GM12878 (cell line): ENCODE data around the gene RGS6. TPM values are rescaled to one million over a fixed set of nuclear protein-coding genes. Genes with fewer than 3 reads are reported as not detected.

ENCODE experiments used
- ATAC-seq: fragments of 200-7000 bp; cut with Tn5 transposase; 3 replicates; pipeline ENCODE4 v1.9.1; 2020; ENCODE audit warnings: mild to moderate bottlenecking, moderate library complexity
- BruUV-seq: library from RNA; stranded (reverse); fragments of 400-500 nt; replicated peaks from 2 replicates; lab custom pipeline; 2021; lab: Mats Ljungman, UMichigan
- CTCF ChIA-PET: fragments of 300-600 bp; sonication (Branson Sonifier 250); formaldehyde crosslinking; extraction: SDS; loops from one replicate; lab custom pipeline; 2021; ENCODE audit warnings: inconsistent platforms; lab: Yijun Ruan, JAX
- POLR2A ChIA-PET: fragments of 350-600 bp; formaldehyde crosslinking; extraction: SDS; loops from one replicate; lab custom pipeline; 2021; ENCODE audit warnings: inconsistent platforms; lab: Charles Lee
- RAD21 ChIA-PET: fragments of 300-600 bp; sonication (Branson Sonifier 250); formaldehyde crosslinking; loops from one replicate; lab custom pipeline; 2023; ENCODE audit warnings: antibody characterized with exemption; ENCODE audit not compliant: unreplicated experiment; lab: Charles Lee
- SMC1A ChIA-PET: fragments of 300-600 bp; sonication (Branson Sonifier 250); formaldehyde crosslinking; loops from one replicate; lab custom pipeline; 2023; ENCODE audit not compliant: unreplicated experiment, uncharacterized antibody; lab: Charles Lee
- DNase-seq: peaks from one replicate; pipeline ENCODE4 v3.0.0-alpha.2; 2011; ENCODE audit warnings: low read depth, low spot score
- FAIRE-seq: peaks from 3 replicates; lab custom pipeline; 2011; peaks lifted over from hg19 to GRCh38; lab: Jason Lieb, UNC
- H2AFZ ChIP-seq: 2 replicates; pipeline ENCODE4 v1.6.0; 2011; ENCODE audit warnings: low read depth, low read length, control low read depth; ENCODE audit not compliant: control insufficient read depth
- H3K27ac ChIP-seq: 2 replicates; pipeline ENCODE4 v1.5.1; 2011; ENCODE audit warnings: control low read depth; ENCODE audit not compliant: control insufficient read depth, insufficient read depth
- H3K27me3 ChIP-seq, 2 experiments: replicated peaks in 1 of 2; 2 replicates each; pipeline versions ENCODE4 v1.6.0 to v1.6.1; 2011; ENCODE audit warnings: low read length in 1 of 2; ENCODE audit not compliant: control insufficient read depth in 2 of 2, insufficient read depth in 2 of 2
- H3K36me3 ChIP-seq, 2 experiments: 2 replicates each; pipeline ENCODE4 v1.5.1; 2011; ENCODE audit warnings: low read length in 1 of 2; ENCODE audit not compliant: control insufficient read depth in 2 of 2, insufficient read depth in 2 of 2
- H3K4me1 ChIP-seq: 2 replicates; pipeline ENCODE4 v1.6.1; 2011; ENCODE audit warnings: mild to moderate bottlenecking, low read length, moderate library complexity, mixed read lengths; ENCODE audit not compliant: control insufficient read depth, insufficient read depth
- H3K4me2 ChIP-seq: 2 replicates; pipeline ENCODE4 v1.6.0; 2011; ENCODE audit warnings: control low read depth; ENCODE audit not compliant: control insufficient read depth, insufficient read depth
- H3K4me3 ChIP-seq: fragments of 200-600 bp; sonication (generic); 2 replicates; pipeline ENCODE4 v1.5.1; 2016
- H3K79me2 ChIP-seq: 2 replicates; pipeline ENCODE4 v1.6.0; 2011; ENCODE audit warnings: low read length; ENCODE audit not compliant: control insufficient read depth, insufficient read depth
- H3K9ac ChIP-seq: 2 replicates; pipeline ENCODE4 v1.8.0; 2011; ENCODE audit warnings: low read length, control low read depth, mixed read lengths; ENCODE audit not compliant: control insufficient read depth, insufficient read depth
- H3K9me3 ChIP-seq: replicated peaks from 3 replicates; pipeline ENCODE4 v1.5.1; 2011; ENCODE audit warnings: mild to moderate bottlenecking, low read length; ENCODE audit not compliant: control insufficient read depth, insufficient read depth
- H4K20me1 ChIP-seq: 2 replicates; pipeline ENCODE4 v1.6.0; 2011; ENCODE audit not compliant: control insufficient read depth, insufficient read depth
- ATF2 ChIP-seq: IDR thresholded peaks from 2 replicates; pipeline ENCODE4 v1.6.1; 2012; ENCODE audit warnings: low read length, inconsistent platforms
- DPF2 ChIP-seq: fragments of 450-650 bp; IDR thresholded peaks from 2 replicates; pipeline ENCODE4 v1.6.1; 2017; ENCODE audit warnings: mild to moderate bottlenecking
- FOS ChIP-seq: IDR thresholded peaks from 3 replicates; pipeline ENCODE4 v1.6.1; 2011; ENCODE audit warnings: borderline replicate concordance; ENCODE audit not compliant: insufficient read length; ENCODE audit errors: extremely low read depth
- HDAC2 ChIP-seq: fragments of 200-600 bp; sonication (generic); IDR thresholded peaks from 2 replicates; pipeline ENCODE4 v1.6.1; 2017
- NRF1 ChIP-seq: conservative IDR thresholded peaks from 2 replicates; pipeline ENCODE4 v1.6.1; 2011; ENCODE audit warnings: mild to moderate bottlenecking, low read depth, low read length, improper control_type of control experiment
- SKIL ChIP-seq: fragments of 450-650 bp; IDR thresholded peaks from 2 replicates; pipeline ENCODE4 v1.6.1; 2017; ENCODE audit warnings: mild to moderate bottlenecking, low read depth, inconsistent platforms; ENCODE audit not compliant: poor library complexity, severe bottlenecking
- ZNF24 ChIP-seq: fragments of 450-650 bp; IDR thresholded peaks from 2 replicates; pipeline ENCODE4 v1.6.1; 2017; ENCODE audit warnings: antibody characterized with exemption, mild to moderate bottlenecking
- ZNF622 ChIP-seq: fragments of 450-650 bp; IDR thresholded peaks from 2 replicates; pipeline ENCODE4 v1.6.1; 2017; ENCODE audit warnings: mild to moderate bottlenecking, inconsistent platforms
- WGBS: methylation state at CpG from one replicate; pipeline ENCODE4 v1.1.6; 2016; ENCODE audit warnings: low lambda C conversion rate; ENCODE audit not compliant: insufficient replicate concordance, insufficient coverage; ENCODE audit errors: missing lambda C conversion rate; 5-methylcytosine and 5-hydroxymethylcytosine counted together
- in situ Hi-C: fragments of 300-500 bp; cut with MboI; formaldehyde crosslinking; loops from 9 replicates; pipeline ENCODE4 v1.14.3; 2018; ENCODE audit warnings: mixed read lengths
- intact Hi-C: fragments of 100-400 bp; cut with micrococcal nuclease; formaldehyde crosslinking; loops from one replicate; pipeline ENCODE4 v1.14.2; 2022; ENCODE audit not compliant: unreplicated experiment
- polyA plus RNA-seq, 11 experiments: library from polyadenylated mRNA; depleted of rRNA in 4 of 11; unstranded in 6 of 11; stranded (reverse) in 5 of 11; fragments of >200 nt; fragmentation: Nextera tagmentation in 4 of 11; fragmentation: Illumina TruSeq in 1 of 11; extraction: Ambion mirVana in 4 of 11; extraction: Trizol in 1 of 11; gene quantifications; 1 replicate in 1 of 11; 2 replicates in 10 of 11; pipeline versions ENCODE4 v1.2.1 to v1.2.3, GENCODE V29; 2011 to 2016; ENCODE audit warnings: inconsistent platforms in 2 of 11, missing spikeins in 2 of 11, low read depth in 1 of 11
- total RNA-seq, 4 experiments: library from RNA; depleted of rRNA in 3 of 4; stranded (reverse); fragments of >200 nt in 3 of 4; fragmentation: Illumina TruSeq in 1 of 4; extraction: Trizol in 1 of 4; gene quantifications; 2 replicates each; pipeline versions ENCODE4 v1.2.1 to v1.2.3, GENCODE V29; 2013 to 2021
- TF ChIP-seq, protein P1 (sequence below): fragments of 450-650 bp; IDR thresholded peaks from 2 replicates; pipeline ENCODE4 v1.6.1; 2018; ENCODE audit warnings: borderline replicate concordance, mild to moderate bottlenecking; ENCODE audit not compliant: partially characterized antibody
- TF ChIP-seq, protein P2 (sequence below): IDR thresholded peaks from 2 replicates; pipeline ENCODE4 v1.6.1; 2012; ENCODE audit warnings: mild to moderate bottlenecking, low read depth, low read length
- TF ChIP-seq, protein P3 (sequence below): fragments of 450-650 bp; formaldehyde crosslinking; IDR thresholded peaks from 2 replicates; pipeline ENCODE4 v1.4.0; 2022; ENCODE audit warnings: mild to moderate bottlenecking, moderate library complexity

RGS6 gene
- total and polyA plus RNA-seq, 10 of the 15 experiments (the other 5 are each of a cell fraction or from before 2014, with no cell fraction given): 3.9 to 18.1 (median 12.4) TPM

DNA sequence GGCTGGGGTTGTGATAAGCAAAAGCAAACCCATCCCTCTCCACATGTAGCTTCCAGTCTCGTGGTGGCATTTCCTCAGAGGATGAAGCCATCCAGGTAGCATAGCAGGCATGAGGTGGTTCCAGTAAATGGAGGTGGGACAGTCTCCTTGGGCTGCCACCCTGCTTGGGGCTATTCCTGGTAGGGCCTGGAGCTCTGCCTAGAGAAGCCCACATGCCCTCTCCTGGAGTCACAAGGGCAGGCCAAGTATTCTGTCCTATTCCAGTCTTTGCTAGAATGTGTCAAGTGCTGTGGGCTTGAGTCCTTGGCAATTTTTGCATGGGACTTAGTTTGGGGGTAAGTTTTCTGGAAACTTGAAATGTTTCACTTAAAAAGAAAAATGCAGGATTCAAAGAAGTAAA, 491.7 kb downstream of the RGS6 start:
- ChIA-PET RAD21 (no interaction called here), SMC1A (interaction anchor here (0.7 to 2.0 kb wide), 3 partner anchors 36 to 329 kb away, joined by 3 to 4 read pairs (median 3); no protein-coding TSS in a partner anchor), CTCF (interaction anchor here (5.8 kb wide), 1 partner anchor 53 kb away, joined by 34 read pairs; no protein-coding TSS in a partner anchor), POLR2A (no interaction called here)
- no peak overlapping the region for H3K4me2 ChIP-seq
- H3K79me2 ChIP-seq: no peaks in the 10 kb centered on the region
- no TSS peak for BruUV-seq
- H3K27ac ChIP-seq: no peak overlapping the region
- no peaks in the 10 kb centered on the region for H4K20me1 ChIP-seq
- no peaks in the 10 kb centered on the region for H3K27me3 ChIP-seq
- in situ Hi-C loops (no loop called here), intact Hi-C loops (loop anchor here (5.0 kb wide), 1 partner anchor 132 kb away; no protein-coding TSS in a partner anchor)
- ATAC-seq: no peak
- 94% methylated on average over 1 of the region's 1 CpG for WGBS
- no peaks in the 10 kb centered on the region for H3K4me1 ChIP-seq
- DNase-seq: no peak
- H3K9ac ChIP-seq: no peak overlapping the region
- FAIRE-seq: no peak
- H3K36me3 ChIP-seq: no peaks in the 10 kb centered on the region
- H3K4me3 ChIP-seq: no peak overlapping the region
- H2AFZ ChIP-seq: no peak overlapping the region
- peaks cover 6% of the 10 kb centered on the region; the same call in 2 of the 3 replicates for H3K9me3 ChIP-seq
- no peak for TF ChIP-seq ZNF622
- TF ChIP-seq, protein P1, sequence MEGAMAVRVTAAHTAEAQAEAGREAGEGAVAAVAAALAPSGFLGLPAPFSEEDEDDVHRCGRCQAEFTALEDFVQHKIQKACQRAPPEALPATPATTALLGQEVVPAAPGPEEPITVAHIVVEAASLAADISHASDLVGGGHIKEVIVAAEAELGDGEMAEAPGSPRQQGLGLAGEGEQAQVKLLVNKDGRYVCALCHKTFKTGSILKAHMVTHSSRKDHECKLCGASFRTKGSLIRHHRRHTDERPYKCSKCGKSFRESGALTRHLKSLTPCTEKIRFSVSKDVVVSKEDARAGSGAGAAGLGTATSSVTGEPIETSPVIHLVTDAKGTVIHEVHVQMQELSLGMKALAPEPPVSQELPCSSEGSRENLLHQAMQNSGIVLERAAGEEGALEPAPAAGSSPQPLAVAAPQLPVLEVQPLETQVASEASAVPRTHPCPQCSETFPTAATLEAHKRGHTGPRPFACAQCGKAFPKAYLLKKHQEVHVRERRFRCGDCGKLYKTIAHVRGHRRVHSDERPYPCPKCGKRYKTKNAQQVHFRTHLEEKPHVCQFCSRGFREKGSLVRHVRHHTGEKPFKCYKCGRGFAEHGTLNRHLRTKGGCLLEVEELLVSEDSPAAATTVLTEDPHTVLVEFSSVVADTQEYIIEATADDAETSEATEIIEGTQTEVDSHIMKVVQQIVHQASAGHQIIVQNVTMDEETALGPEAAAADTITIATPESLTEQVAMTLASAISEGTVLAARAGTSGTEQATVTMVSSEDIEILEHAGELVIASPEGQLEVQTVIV: no peak
- no peak for TF ChIP-seq NRF1
- TF ChIP-seq DPF2: no peak
- TF ChIP-seq, protein P2, sequence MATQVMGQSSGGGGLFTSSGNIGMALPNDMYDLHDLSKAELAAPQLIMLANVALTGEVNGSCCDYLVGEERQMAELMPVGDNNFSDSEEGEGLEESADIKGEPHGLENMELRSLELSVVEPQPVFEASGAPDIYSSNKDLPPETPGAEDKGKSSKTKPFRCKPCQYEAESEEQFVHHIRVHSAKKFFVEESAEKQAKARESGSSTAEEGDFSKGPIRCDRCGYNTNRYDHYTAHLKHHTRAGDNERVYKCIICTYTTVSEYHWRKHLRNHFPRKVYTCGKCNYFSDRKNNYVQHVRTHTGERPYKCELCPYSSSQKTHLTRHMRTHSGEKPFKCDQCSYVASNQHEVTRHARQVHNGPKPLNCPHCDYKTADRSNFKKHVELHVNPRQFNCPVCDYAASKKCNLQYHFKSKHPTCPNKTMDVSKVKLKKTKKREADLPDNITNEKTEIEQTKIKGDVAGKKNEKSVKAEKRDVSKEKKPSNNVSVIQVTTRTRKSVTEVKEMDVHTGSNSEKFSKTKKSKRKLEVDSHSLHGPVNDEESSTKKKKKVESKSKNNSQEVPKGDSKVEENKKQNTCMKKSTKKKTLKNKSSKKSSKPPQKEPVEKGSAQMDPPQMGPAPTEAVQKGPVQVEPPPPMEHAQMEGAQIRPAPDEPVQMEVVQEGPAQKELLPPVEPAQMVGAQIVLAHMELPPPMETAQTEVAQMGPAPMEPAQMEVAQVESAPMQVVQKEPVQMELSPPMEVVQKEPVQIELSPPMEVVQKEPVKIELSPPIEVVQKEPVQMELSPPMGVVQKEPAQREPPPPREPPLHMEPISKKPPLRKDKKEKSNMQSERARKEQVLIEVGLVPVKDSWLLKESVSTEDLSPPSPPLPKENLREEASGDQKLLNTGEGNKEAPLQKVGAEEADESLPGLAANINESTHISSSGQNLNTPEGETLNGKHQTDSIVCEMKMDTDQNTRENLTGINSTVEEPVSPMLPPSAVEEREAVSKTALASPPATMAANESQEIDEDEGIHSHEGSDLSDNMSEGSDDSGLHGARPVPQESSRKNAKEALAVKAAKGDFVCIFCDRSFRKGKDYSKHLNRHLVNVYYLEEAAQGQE: no peak
- TF ChIP-seq ZNF24: no peak
- TF ChIP-seq FOS: no peak
- no peak for TF ChIP-seq SKIL
- TF ChIP-seq ATF2: no peak
- TF ChIP-seq, protein P3, sequence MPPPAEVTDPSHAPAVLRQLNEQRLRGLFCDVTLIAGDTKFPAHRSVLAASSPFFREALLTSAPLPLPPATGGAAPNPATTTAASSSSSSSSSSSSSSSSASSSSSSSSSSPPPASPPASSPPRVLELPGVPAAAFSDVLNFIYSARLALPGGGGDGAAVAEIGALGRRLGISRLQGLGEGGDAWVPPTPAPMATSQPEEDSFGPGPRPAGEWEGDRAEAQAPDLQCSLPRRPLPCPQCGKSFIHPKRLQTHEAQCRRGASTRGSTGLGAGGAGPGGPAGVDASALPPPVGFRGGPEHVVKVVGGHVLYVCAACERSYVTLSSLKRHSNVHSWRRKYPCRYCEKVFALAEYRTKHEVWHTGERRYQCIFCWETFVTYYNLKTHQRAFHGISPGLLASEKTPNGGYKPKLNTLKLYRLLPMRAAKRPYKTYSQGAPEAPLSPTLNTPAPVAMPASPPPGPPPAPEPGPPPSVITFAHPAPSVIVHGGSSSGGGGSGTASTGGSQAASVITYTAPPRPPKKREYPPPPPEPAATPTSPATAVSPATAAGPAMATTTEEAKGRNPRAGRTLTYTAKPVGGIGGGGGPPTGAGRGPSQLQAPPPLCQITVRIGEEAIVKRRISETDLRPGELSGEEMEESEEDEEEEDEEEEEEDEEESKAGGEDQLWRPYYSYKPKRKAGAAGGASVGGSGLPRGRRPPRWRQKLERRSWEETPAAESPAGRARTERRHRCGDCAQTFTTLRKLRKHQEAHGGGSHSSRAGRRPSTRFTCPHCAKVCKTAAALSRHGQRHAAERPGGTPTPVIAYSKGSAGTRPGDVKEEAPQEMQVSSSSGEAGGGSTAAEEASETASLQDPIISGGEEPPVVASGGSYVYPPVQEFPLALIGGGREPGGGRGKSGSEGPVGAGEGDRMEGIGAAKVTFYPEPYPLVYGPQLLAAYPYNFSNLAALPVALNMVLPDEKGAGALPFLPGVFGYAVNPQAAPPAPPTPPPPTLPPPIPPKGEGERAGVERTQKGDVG: no peak
- TF ChIP-seq HDAC2: no peak
